SKM-1 (cell line): ENCODE measurements around the gene TTC7B.

ENCODE experiments used
- DNase-seq: peaks from one replicate; lab custom pipeline; 2025; ENCODE audit not compliant: unreplicated experiment; lab: John Stamatoyannopoulos, UW

TTC7B gene

GRCh38 chr14:90808759-90809529 lies 7.3 kb downstream of the TTC7B start:
- DNase-seq: no peak

DNA sequence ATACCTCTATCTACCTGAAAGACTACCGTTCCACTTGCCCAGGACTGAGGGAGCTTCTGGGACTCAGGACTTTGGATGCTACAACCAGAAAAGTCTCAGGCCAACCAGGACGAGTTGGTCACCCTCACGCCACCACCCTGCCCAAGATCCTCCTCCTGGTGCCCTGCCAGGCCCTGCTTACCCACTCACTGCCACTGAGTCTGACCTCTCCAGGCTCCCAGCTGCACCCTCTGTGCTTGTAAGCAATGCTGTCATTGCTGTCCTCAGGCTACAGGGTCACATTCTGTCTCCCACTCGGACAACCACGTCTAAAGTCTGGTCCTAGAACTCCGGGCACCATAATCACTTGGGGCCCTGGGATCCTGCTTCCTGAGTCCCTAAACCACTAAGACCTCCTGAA lies 9.2 kb downstream of the TTC7B start:
- DNase-seq: no peak

DNA sequence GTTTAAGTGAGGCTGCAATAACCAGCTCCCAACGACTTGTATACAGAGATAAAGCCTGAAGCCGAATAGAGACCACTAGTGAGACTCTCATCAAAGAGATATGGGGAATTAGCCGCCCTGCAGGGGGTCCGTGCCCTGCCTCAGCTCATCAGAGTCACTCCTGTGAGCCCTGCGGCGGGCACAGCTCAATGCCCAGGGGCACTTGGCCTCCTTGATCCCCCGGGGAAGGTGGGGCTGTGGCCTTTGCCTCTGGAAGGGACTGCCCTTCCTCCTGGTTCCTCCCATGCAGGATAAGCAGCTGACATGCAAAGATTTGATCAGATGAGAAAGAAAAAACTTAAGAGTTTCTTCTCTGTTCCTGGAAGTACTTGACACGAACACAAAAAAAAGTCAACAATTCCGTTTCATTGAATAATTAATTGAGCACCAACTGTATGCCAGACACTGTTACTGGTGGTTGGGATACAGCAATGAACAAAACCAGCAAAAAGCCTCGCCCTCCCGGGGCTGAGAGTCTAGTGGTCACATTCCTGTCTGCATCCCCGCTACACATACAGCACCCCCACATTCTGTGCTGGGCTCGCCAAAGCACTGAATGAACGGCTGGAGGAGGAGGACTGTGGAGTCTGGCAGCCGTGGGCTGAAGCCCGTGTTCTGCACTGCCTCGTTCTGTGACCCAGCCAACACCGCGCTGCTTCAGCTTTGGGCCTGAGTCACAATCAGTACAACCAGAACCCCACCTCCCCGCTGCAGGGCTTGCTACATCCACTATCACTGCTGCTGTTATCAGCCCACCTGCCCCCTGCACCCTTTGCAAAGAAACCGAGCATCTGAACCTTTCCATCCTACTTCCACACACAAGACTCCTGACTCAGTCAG lies 10.3 kb downstream of the TTC7B start:
- DNase-seq: no peak

- no peak for DNase-seq
Observed at GRCh38 chr14:90805084-90805391, 11.2 kb downstream of the TTC7B start.

GRCh38 chr14:90804292-90805083 lies 11.7 kb downstream of the TTC7B start:
- no peak for DNase-seq

- no peak for DNase-seq
Observed at GRCh38 chr14:90803249-90803648, 13.0 kb downstream of the TTC7B start.

DNA sequence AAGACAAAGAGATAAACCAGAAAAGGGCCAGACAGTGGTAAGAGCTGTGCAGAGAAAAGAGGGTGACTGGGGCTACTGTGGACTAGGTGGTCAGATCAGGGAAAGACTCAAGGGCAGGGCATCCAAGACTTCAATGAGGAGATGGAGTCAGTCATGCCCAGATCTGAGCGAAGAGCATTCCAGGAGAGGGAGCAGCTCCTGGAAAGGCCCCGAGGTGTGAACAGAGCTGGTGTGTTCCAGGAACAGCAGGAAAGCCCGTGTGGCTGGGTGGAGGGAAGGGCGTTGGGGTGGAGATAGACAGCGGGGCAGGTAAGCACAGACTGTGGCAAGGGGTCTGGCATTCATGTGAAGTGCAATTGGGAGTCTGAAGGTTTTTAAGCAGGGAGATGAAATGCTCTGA lies 16.8 kb downstream of the TTC7B start:
- no peak for DNase-seq

DNA sequence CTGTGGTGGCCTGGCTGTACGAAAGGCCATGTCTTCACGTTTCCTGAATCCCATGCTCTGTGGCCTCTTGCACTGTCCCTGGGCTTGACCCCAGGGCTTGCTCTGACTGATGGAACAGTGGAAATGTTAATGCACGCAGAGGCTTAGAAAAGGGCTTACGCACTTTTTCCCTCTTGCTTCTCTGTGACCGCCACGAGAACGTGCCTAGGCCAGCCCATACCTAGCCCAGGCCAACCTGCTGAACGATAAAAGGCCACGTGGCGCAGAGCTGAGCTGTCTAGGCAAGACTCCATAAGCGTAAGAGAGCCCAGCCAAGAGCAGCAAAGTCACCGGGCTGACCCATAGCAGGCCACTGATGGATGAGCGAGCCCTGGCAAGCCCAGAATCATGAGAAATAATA lies 18.3 kb downstream of the TTC7B start:
- no peak for DNase-seq

DNA sequence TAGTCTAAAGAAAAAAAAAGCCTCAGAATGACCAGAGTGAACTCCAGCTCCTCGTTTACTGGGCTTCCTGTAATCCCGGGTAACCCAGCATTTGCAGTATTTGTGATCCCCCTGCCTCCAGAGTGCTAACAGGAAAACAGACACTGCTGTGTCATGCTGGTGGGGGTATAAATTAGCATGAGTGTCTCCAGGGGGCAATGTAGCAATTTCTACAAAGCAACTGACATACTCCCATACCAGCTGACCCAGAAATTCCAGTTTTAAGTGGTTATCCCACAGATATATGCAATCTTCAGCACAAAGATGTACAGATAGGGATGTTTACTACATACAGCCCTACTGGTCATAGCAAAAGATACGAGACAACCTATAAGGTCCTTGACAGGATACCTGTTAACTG lies 18.8 kb downstream of the TTC7B start:
- DNase-seq: no peak

GRCh38 chr14:90796329-90796728 lies 19.9 kb downstream of the TTC7B start:
- no peak for DNase-seq

DNA sequence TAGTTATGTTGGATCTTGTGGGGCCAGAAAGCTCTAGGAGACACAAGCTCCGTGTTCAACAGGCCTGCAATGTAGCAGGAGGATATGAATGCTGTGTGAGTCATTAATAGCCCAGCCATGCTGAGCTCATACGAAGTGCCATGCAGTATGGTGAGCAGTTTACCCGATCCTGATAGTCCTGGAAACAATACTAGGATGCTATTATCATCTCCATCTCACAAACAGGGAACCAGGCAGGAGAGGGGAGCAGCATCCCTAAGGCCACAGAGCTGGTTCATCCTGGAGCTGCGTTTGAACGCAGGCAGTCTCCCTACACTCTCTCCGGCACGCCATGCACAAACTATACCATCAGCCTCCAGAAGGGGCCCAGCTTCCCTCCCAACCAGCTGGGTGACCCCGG lies 20.5 kb downstream of the TTC7B start:
- DNase-seq: no peak

GRCh38 chr14:90791486-90791885 lies 24.7 kb downstream of the TTC7B start:
- no peak for DNase-seq

GRCh38 chr14:90788031-90788430 lies 28.2 kb downstream of the TTC7B start:
- DNase-seq: peak; percentile 9

DNA sequence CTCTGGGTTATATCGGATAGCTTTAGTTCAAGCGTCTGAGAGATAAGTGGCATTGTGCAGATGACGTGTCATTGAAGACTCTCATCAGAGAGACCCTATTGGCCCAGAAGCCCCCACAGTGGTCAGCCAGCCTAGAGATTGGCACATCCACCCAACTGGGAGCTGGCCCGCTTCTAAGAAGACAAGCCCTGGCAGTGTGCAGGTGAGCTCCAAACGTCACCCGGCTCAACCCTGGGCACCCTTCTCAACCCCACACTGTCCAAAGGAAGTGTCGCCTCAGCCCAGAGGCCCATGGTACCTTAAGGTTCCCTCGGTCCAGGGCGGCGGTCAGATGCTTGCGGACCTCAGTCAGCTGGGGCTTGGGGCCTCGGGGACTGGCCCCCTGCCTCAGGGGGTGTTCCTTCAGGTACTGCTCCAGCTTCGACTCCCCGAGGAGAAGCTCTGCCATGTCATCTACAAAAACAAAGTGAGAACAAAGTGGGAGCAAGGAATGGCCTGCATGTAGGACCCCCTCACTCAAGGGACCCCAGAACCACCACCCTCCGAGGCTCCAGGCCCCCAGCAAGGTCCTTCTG lies 30.3 kb downstream of the TTC7B start:
- no peak for DNase-seq

DNA sequence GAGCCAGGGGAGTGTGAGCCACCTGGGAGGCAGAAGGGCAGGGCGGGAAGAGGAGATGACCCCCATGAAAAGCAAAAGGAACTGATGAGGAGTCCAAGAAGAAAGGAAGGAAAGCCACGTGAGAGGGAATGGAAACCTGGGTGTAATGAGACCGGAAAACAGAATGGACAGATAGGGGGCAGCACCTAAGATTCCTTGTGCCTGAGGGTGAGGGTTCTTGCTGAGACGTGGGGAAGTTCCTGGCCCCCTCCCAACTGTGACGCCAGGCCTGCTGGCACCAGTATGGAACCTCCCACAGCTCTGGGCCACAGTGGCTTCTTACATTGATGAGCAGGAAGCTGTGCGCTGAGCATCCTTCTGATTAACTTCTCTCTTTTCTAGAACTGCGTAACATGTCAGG lies 30.8 kb downstream of the TTC7B start:
- DNase-seq: no peak

- DNase-seq: no peak
Observed at GRCh38 chr14:90784621-90785270, 31.5 kb downstream of the TTC7B start.

DNA sequence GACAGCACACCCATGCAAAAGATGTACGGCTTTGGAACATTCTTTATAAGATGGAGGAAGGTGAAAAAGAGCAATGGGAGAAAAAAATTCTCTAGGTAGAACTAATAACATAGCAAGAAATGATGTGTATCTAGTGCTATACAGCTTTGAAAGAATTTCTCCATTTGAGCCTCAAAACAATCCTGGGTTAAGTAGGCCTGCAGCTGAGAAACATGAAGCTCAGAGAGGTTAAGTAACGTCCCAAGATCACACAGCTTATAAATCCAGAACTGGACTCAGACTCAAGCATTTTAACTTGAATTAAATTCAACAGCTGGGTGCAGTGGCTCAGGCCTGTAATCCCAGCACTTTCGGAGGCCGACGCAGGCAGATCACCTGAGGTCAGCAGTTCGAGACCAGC lies 32.9 kb downstream of the TTC7B start:
- no peak for DNase-seq

DNA sequence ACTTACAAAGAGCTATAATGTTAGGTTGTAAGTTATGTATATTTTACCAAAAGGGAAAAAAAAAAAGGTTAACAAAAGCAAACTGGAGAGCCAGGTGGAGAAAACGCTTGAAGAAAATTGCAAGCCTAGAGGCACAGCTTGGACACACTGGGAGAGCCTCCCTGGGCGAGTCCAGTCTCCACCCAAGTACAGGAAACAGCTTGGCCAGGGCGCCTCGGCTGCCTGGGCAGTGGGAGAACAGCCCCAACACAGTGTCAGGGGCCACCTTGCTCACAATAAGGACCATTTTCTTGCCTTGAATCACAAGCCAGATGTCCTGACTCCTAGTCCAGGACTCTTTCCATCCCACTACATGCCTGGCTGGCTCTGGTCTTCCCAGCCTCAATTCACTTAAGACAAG lies 33.3 kb downstream of the TTC7B start:
- DNase-seq: no peak

- no peak for DNase-seq
Observed at GRCh38 chr14:90781876-90782275, 34.4 kb downstream of the TTC7B start.

- DNase-seq: no peak
Observed at GRCh38 chr14:90781344-90781761, 34.9 kb downstream of the TTC7B start.

DNA sequence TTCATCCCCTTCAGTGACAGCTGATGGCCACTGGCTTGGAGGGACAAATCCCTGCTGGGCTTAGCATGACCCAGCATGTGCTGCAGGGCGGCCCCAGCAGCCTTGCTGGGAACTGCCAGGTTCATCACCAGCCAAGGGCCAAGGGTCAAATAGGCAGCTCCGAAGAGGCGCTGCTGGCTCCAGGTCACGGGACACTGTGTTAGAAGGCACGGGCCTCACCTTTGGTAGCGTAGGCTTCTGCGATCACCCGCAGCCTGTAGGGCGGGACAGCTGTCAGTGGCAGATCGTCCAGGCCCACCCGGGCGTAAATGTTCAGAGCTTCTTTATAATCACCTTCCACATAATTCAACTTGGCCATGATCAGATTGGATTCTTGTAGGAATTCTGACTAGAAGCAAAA lies 35.7 kb downstream of the TTC7B start:
- no peak for DNase-seq
